Measurements from ENCODE around the gene EMCN.

Gene EMCN

DNA sequence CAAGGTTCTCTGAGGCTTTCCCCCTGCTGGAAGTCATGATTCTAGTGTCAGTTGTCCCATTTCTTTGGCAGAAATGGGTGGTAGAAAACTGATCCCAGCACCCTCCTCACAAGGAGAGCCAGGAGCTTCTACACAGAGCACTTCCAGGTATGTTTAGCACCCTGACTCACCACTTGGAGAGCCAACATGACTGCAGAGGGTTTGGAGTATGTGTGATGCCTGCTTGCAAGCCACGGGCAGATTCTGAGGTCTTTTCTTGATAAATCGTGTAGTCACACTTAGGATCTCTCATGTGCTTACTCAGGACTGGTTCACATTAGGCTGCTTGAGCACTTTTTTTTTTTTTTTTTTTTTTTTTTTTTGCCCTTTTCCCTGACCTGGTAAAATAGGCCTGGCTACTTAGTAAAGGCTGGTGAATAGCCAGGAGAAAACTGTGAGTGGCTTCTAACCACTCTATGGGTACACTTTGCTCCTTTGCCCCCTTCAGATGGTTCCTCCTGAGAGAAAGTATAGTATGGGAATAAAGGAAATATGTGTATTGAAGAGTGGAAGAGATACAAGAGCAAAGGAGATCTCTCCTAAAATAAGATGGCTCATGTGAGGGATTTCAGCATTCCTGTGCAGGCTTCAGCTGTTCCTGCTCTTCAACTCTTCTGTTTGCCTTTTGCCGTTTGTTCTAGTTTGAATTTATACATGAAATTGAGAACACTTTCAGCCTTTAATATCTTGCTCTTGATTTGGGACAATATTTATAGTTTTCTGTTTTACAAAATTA is 103.6 kb downstream of the EMCN start:
- Histone ChIP-seq H3K27me3 (ENCODE audit: insufficient read depth, poor library complexity, severe bottlenecking) (no peaks in the 10 kb centered on the region), H3K27ac (replicated peaks) (no peak overlapping the region), H3K4me3 (replicated peaks; ENCODE audit: insufficient read depth, low read length) (no peak overlapping the region)
- no peak for DNase-seq (ENCODE audit: low read depth in 1 of 2, low spot score in 1 of 2)
- TF ChIP-seq SPI1 (IDR thresholded peaks at IDR 0.05; ENCODE audit: borderline replicate concordance, low read depth) (no peak), POLR2AphosphoS5 (IDR thresholded peaks at IDR 0.05; ENCODE audit: low read depth) (no peak), GABPA (IDR thresholded peaks at IDR 0.05; ENCODE audit: low read depth) (no peak)
- TF ChIP-seq, protein P1, sequence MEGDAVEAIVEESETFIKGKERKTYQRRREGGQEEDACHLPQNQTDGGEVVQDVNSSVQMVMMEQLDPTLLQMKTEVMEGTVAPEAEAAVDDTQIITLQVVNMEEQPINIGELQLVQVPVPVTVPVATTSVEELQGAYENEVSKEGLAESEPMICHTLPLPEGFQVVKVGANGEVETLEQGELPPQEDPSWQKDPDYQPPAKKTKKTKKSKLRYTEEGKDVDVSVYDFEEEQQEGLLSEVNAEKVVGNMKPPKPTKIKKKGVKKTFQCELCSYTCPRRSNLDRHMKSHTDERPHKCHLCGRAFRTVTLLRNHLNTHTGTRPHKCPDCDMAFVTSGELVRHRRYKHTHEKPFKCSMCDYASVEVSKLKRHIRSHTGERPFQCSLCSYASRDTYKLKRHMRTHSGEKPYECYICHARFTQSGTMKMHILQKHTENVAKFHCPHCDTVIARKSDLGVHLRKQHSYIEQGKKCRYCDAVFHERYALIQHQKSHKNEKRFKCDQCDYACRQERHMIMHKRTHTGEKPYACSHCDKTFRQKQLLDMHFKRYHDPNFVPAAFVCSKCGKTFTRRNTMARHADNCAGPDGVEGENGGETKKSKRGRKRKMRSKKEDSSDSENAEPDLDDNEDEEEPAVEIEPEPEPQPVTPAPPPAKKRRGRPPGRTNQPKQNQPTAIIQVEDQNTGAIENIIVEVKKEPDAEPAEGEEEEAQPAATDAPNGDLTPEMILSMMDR (IDR thresholded peaks at IDR 0.05; ENCODE audit: insufficient read depth, low read length) = no peak
- TF ChIP-seq, protein P2, sequence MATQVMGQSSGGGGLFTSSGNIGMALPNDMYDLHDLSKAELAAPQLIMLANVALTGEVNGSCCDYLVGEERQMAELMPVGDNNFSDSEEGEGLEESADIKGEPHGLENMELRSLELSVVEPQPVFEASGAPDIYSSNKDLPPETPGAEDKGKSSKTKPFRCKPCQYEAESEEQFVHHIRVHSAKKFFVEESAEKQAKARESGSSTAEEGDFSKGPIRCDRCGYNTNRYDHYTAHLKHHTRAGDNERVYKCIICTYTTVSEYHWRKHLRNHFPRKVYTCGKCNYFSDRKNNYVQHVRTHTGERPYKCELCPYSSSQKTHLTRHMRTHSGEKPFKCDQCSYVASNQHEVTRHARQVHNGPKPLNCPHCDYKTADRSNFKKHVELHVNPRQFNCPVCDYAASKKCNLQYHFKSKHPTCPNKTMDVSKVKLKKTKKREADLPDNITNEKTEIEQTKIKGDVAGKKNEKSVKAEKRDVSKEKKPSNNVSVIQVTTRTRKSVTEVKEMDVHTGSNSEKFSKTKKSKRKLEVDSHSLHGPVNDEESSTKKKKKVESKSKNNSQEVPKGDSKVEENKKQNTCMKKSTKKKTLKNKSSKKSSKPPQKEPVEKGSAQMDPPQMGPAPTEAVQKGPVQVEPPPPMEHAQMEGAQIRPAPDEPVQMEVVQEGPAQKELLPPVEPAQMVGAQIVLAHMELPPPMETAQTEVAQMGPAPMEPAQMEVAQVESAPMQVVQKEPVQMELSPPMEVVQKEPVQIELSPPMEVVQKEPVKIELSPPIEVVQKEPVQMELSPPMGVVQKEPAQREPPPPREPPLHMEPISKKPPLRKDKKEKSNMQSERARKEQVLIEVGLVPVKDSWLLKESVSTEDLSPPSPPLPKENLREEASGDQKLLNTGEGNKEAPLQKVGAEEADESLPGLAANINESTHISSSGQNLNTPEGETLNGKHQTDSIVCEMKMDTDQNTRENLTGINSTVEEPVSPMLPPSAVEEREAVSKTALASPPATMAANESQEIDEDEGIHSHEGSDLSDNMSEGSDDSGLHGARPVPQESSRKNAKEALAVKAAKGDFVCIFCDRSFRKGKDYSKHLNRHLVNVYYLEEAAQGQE (IDR thresholded peaks at IDR 0.05; ENCODE audit: insufficient replicate concordance, low read depth) = no peak

DNA sequence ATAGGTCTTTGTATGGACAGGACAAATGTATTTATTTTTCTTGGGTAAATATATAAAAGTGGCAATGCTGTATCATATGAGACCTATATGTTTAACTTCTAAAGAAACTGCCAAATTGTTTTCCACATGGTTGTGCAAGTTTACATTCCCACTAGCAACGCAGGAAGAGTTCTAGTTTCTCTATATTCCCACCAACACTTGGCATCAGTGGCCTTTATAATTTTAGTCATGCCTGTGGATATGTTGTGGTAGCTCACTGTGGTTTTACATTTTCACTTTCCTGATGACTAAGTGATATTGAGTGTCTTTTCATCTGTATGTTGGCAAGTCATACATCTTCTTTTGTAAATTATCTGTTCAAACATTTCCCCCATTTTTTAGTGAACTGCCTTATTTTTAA is 126.0 kb downstream of the EMCN start:
- TF ChIP-seq POLR2AphosphoS5 (IDR thresholded peaks at IDR 0.05; ENCODE audit: low read depth) = no peak
- TF ChIP-seq, protein P1 (IDR thresholded peaks at IDR 0.05; ENCODE audit: insufficient read depth, low read length) = no peak
- TF ChIP-seq GABPA (IDR thresholded peaks at IDR 0.05; ENCODE audit: low read depth) = no peak
- no peak for TF ChIP-seq SPI1 (IDR thresholded peaks at IDR 0.05; ENCODE audit: borderline replicate concordance, low read depth)
- TF ChIP-seq, protein P2 (IDR thresholded peaks at IDR 0.05; ENCODE audit: insufficient replicate concordance, low read depth) = no peak
- DNase-seq (ENCODE audit: low read depth in 1 of 2, low spot score in 1 of 2) = no peak
- no peaks in the 10 kb centered on the region for H3K27me3 ChIP-seq (ENCODE audit: insufficient read depth, poor library complexity, severe bottlenecking)
- H3K4me3 ChIP-seq (replicated peaks; ENCODE audit: insufficient read depth, low read length) = no peak overlapping the region
- H3K27ac ChIP-seq (replicated peaks) = no peak overlapping the region

DNA sequence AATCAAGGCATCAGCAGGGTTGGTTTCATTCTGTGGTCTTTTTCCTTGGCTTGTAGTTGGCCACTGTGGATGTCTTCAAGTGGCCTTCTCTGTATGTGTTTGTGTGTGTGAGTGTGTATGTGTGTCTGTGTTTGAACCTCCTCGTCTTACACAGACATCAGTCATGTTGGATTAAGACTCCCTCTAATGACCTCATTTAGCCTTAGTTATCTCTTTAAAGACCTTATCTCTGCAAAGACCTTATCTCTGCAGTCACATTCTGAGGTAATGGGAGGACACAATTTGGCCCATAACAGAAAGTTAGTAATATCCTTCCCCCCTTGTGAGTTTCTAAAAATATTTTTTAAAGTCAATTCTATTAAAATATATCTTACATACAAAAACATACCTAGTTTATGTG is 126.7 kb downstream of the EMCN start:
- H3K27ac ChIP-seq (replicated peaks) = no peak overlapping the region
- TF ChIP-seq, protein P2 (IDR thresholded peaks at IDR 0.05; ENCODE audit: insufficient replicate concordance, low read depth) = no peak
- no peak for TF ChIP-seq POLR2AphosphoS5 (IDR thresholded peaks at IDR 0.05; ENCODE audit: low read depth)
- TF ChIP-seq SPI1 (IDR thresholded peaks at IDR 0.05; ENCODE audit: borderline replicate concordance, low read depth) = no peak
- TF ChIP-seq, protein P1 (IDR thresholded peaks at IDR 0.05; ENCODE audit: insufficient read depth, low read length) = no peak
- TF ChIP-seq GABPA (IDR thresholded peaks at IDR 0.05; ENCODE audit: low read depth) = no peak
- H3K4me3 ChIP-seq (replicated peaks; ENCODE audit: insufficient read depth, low read length) = no peak overlapping the region
- H3K27me3 ChIP-seq (ENCODE audit: insufficient read depth, poor library complexity, severe bottlenecking) = no peaks in the 10 kb centered on the region
- DNase-seq (ENCODE audit: low read depth in 1 of 2, low spot score in 1 of 2) = no peak

Data from HL-60 (cell line).